ENCODE data around the gene SPACA7. TPM values are rescaled to one million over a fixed set of nuclear protein-coding genes. Genes with fewer than 3 reads are reported as not detected.

SPACA7 gene
- total RNA-seq, 4 donors from 2014 or later: not detected

GRCh38 chr13:112346173-112346898 lies 29.8 kb upstream of the SPACA7 start:
- no peak for DNase-seq
- H3K27me3 ChIP-seq: no peaks in the 10 kb centered on the region
- H3K4me1 ChIP-seq: no peaks in the 10 kb centered on the region
- no peaks in the 10 kb centered on the region for H3K9me3 ChIP-seq
- TF ChIP-seq CTCF (IDR thresholded peaks at IDR 0.05) (no peak), POLR2A (IDR thresholded peaks at IDR 0.05) (no peak)
- H3K4me3 ChIP-seq: no peak overlapping the region
- no peak overlapping the region for H3K27ac ChIP-seq
- no peaks in the 10 kb centered on the region for H3K36me3 ChIP-seq

GRCh38 chr13:112346899-112347229 lies 29.3 kb upstream of the SPACA7 start:
- Histone ChIP-seq H3K4me3 (no peak overlapping the region), H3K9me3 (no peaks in the 10 kb centered on the region), H3K4me1 (no peaks in the 10 kb centered on the region), H3K27ac (no peak overlapping the region), H3K27me3 (no peaks in the 10 kb centered on the region), H3K36me3 (no peaks in the 10 kb centered on the region)
- DNase-seq: no peak
- no peak for TF ChIP-seq CTCF (IDR thresholded peaks at IDR 0.05)
- TF ChIP-seq POLR2A (IDR thresholded peaks at IDR 0.05): no peak

- no peak overlapping the region for H3K4me3 ChIP-seq
- no peaks in the 10 kb centered on the region for H3K9me3 ChIP-seq
- H3K36me3 ChIP-seq: no peaks in the 10 kb centered on the region
- no peaks in the 10 kb centered on the region for H3K27me3 ChIP-seq
- TF ChIP-seq CTCF (IDR thresholded peaks at IDR 0.05) (no peak), POLR2A (IDR thresholded peaks at IDR 0.05) (no peak)
- no peak overlapping the region for H3K27ac ChIP-seq
- no peaks in the 10 kb centered on the region for H3K4me1 ChIP-seq
- DNase-seq: no peak
These were observed 28.2 kb upstream of the SPACA7 start for GRCh38 chr13:112347986-112348385.

- Histone ChIP-seq H3K27ac (no peak overlapping the region), H3K4me3 (no peak overlapping the region), H3K9me3 (no peaks in the 10 kb centered on the region), H3K27me3 (no peaks in the 10 kb centered on the region), H3K36me3 (no peaks in the 10 kb centered on the region), H3K4me1 (no peaks in the 10 kb centered on the region)
- DNase-seq: no peak
- TF ChIP-seq POLR2A (IDR thresholded peaks at IDR 0.05) (no peak), CTCF (IDR thresholded peaks at IDR 0.05) (no peak)
These were observed 27.4 kb upstream of the SPACA7 start for GRCh38 chr13:112348642-112349345.

GRCh38 chr13:112349681-112350080 lies 26.5 kb upstream of the SPACA7 start:
- TF ChIP-seq POLR2A (IDR thresholded peaks at IDR 0.05): no peak
- TF ChIP-seq CTCF (IDR thresholded peaks at IDR 0.05): no peak
- no peaks in the 10 kb centered on the region for H3K27me3 ChIP-seq
- H3K36me3 ChIP-seq: no peaks in the 10 kb centered on the region
- no peak overlapping the region for H3K27ac ChIP-seq
- H3K4me3 ChIP-seq: no peak overlapping the region
- DNase-seq: no peak
- no peaks in the 10 kb centered on the region for H3K4me1 ChIP-seq
- no peaks in the 10 kb centered on the region for H3K9me3 ChIP-seq
